GM19468 (cell line): ENCODE measurements around the gene ZRANB2.

Experiments
- ATAC-seq: cut with Tn5 transposase; IDR thresholded peaks from one replicate; pipeline ENCODE4 v1.9.1; 2021; ENCODE audit warnings: mild to moderate bottlenecking, moderate library complexity, moderate number of reproducible peaks; ENCODE audit not compliant: unreplicated experiment; ENCODE audit errors: extremely low read depth

ZRANB2 gene

DNA sequence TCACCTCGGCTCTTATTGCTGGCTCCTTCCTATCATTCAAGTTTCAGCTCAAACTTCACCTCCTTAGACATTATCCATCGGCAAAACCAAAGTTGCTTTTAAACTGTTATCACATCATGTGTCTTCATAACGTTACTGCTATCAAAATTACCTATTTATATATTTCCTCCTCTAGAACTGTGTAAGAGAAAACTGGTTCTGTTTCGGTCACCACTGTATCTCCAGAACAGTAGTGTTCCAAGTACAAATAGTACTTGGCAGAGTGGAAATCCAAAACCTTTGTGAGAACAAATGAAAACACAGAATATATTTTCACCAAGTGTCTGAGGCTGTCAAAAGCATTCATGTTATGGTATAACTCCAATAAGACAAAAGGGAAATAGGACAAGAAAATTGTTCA lies 9.1 kb downstream of the ZRANB2 start:
- ATAC-seq = no peak

DNA sequence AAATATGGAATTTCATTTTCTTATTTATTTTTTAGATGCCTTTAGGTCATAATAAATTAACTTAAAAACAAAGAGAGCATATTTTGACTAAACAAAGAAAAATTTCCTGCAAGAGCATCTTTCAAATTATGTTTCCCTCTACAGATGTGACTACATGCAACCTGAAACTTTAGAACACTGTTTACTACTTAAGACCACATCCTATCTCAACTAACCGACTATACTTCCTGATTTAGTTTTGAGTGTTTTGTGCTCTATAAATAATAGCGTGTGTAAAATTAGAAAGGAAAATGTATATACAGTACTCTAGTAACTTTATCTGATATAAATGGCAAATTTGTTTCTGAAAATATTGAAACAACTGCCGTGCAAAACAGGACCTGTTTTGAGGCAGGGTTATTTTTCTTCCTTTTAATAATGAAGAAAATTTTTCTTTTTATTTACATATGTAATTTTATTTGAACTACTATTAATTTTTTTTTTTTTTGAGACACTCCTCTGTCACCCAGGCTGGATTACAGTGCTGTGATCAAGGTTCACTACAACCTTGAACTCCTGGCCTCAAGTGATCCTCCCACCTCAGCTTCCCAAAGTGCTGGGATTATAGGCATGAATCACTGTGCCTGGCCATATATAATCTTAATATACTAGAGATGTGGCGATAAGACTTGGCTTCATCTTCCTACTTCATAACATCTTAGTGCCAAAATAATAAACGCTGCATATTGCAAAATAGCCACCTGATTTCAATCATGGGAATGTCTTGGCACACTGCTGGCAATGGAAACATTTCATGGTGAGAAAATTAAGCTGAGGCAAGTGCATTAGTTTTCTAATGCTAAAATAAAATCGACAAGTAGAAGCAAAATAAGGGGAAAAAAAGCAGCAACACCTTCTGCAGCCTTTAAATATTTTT lies 12.3 kb downstream of the ZRANB2 start:
- no peak for ATAC-seq

GRCh38 chr1:71054791-71055190 lies 26.0 kb downstream of the ZRANB2 start:
- ATAC-seq = no peak

- no peak for ATAC-seq
Measured at GRCh38 chr1:71054281-71054731, 26.5 kb downstream of the ZRANB2 start.

DNA sequence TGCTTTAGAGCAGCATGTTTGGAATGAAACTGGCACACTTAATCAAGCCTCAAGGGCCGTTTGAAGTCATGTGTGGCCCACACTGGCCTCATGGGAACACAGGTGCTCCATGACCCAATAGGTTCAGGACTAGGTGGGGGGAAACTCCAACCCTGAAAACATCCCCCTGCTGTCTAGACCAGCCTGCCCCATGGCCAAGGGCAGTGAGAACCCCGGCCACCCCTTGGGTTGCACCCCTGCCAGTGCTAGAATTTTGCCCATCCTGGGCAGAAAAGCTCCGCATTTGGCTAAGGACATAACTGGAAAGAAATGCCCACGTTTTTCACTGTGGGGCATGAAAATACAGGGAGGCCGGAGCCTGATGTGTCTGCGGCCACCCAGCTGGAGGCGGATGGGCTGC lies 27.1 kb downstream of the ZRANB2 start:
- ATAC-seq = no peak

- ATAC-seq = no peak
Measured at GRCh38 chr1:71053146-71053545, 27.7 kb downstream of the ZRANB2 start.

DNA sequence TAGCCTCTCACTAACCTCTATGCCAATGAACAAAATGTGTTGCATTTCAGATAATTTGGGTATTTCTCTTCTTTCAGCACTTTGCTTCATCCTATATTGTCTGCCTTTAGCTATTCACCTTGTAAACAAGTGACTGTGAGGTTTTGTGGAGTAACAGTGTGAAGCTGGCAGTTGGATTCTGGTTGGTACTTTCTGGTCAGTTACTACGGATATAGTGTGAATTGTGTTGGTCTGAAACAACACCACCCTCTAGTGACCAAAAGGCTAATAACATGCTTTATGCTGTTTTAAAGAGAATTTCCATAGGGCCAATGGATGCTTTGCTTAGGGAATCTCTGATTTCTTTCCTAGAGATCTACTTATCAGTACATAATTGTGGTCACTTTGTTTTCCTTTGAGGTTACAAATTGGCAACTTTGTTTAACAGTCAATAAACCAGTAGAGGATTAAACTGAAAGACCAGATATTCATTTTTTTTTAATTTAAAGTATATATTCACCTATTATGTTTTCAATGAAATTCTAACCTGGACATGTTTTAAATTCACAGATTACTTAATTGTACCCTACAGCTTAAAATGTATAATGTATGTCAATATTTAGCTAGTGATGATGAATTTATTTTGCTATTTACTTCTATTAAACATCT lies 30.8 kb downstream of the ZRANB2 start:
- peak; percentile 64 for ATAC-seq

DNA sequence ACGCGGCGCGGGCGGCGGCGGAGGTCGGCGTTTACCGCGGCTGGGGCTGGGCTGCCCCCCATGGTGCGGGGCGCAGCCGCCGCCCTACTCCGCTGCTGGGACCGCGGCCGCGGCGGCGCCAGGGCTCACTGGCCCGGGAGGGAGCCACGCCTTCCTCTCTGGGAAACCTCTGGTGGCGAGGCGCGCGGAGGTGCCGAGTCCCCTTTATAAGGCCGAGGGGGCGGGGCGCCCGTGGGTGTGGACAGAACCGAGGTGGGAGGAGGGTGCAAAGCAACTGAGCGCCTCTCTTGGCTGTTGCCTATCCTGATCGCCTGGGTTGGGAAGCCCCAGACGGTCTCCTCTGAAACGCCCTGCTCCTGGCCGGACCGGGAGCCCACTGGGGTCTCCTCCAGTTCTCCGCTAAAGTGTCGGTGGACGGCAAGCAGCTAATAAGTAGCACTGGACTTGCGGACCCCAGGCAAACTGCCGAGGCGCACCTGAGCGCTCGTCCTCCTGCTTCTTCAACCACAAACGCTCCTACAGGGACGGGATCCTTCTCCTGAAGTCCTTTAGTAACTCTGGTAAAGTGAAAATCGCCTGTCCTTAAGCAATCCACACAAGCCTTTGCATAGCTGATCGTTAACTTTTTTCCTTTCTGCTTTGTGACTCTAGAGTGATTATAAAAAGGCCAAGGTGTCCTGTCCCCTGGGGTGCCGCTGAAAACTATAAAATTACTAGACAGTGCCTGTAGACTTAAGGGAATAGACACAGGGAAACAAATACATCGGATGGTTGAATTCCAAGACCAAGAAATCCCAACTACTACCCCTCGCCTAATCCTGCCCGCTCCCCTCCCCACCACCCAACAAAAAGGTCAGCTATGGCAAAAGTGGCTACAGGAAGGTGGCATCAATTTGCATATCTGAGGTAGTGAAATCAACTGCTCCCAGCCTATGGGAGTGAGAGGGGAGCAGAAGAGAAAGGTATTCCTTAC lies 32.9 kb downstream of the ZRANB2 start, which contains the start of gene PTGER3:
Gene PTGER3, minus strand, starts transcription at position 182 of the 973 bp plus-strand sequence. CDS start 239 bp downstream, outside the sequence.
- ATAC-seq = no peak

DNA sequence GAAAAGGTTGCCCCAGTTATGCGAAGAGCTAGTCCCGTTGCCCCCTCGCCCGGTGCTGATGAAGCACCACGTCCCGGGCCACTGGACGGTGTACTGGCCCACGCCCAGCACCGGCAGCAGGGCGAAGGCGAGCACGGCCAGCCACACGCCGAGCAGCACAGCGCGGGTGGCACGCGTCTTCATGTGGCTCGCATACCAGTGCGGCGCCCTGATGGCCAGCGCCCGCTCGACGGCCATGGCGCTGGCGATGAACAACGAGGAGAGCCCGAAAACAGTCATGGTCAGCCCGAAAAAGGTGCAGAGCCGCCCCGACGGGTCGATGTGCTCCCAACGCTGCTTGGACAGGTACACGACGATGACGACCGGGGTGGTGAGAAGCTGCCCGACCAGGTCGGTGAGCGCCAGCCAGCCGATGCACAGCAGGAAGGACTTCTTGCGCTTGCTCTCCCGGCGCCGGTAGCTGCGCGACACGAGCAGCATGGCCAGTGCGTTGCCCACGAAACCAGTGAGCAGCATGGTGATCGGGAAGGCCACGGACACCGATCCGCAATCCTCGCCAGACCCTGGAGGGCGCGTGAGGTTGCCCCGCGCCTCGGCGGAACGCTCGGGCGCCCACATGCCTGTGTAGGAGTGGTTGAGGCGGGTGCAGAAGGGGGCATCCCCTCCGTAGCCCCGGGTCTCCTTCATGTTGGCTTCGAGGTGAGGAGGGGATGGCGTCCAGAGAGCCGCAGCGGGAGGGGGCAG lies 33.8 kb downstream of the ZRANB2 start:
- no peak for ATAC-seq

DNA sequence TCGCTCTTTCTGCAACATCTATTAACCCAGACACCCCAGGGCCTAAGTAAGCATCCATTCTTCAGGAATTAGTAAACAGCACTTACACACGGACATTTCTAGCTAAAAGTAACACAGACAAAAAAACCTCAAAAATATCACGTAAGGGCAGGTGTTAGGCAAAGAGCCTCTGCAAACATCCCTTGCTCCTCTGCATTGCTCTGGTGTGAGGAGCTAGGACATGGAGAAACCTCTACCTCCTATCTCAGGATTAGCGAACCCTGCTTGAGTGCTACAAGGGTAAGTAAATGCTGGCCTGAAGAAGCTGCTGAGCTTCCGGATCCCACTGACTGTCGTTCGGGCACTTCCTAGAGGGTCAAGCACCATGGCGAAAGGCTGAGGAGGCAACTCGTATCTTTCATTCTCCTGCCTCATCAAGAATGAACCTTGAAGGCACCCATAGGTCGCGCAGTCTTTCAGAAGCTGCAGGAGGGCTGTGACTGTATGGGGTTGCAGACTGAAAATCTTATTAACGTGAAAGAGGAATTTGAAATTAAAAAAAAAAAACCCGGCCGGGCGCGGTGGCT lies 35.3 kb downstream of the ZRANB2 start:
- ATAC-seq = no peak

DNA sequence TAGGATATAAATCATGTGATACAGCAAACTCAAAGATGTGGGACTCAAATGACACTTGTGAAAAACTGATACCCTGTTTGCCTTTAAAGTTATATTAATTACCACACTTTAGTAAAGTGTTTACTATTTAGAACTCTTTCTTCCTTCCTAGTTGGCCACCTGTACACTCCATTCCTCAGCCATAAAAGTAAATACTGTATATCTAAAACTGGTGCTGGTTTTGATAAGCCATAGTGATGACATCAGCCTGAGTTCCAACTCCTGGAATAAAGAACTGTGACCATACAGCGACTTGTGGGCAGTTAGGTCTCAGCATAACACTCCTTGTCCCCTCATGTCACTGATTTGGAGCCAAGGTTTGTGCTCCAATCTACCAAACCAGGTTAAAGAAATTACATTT lies 36.0 kb downstream of the ZRANB2 start:
- ATAC-seq = no peak

- ATAC-seq = no peak
Measured at GRCh38 chr1:71043065-71043464, 37.8 kb downstream of the ZRANB2 start.

GRCh38 chr1:71041806-71042205 lies 39.0 kb downstream of the ZRANB2 start:
- ATAC-seq = no peak

DNA sequence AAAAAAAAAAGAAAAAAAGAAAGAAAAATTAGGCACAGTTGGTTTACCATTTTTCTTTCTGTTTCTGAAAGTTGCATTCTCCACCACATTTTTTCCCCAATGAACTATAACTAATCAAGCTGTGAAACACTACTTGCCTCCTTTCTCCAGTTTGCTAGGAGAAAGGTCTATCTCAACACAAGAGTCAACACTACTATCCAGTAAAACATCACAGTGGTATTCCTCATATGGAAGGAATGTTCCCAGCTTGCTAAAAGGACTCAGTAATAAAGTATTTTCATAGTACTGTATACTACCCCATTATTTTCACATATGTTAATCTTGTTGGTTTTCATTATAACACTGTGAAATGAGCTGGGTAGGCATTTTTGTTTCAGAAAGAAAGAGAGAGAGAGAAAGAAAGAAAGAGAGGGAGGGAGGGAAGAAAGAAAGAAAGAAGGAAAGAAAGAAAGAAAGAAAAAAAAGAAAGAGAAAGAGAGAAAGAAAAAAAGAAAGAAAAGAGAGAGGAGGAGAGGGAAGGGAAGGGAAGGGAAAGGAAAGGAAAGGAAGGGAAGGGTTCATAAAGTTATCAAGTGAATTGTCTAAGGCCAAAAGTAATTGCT lies 41.1 kb downstream of the ZRANB2 start:
- no peak for ATAC-seq

DNA sequence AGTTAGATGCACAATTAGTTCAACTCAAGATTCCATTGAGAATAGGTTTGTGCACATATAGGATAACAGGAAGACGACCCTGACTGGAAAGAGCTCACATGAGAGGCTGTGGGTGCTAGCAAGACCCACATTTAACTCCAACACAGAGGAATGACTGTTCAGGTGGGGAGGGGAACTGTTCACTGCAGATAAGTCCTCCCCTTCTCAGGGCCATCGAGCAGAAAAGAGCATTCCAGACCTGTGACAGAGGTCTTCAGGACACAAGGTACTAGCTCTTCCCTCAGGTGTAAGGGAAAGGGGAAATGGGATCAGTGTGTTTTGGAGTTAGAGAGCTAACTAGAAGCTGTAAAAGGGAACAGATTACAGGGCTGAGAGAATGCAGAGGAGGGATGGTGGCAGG lies 41.9 kb downstream of the ZRANB2 start:
- no peak for ATAC-seq

DNA sequence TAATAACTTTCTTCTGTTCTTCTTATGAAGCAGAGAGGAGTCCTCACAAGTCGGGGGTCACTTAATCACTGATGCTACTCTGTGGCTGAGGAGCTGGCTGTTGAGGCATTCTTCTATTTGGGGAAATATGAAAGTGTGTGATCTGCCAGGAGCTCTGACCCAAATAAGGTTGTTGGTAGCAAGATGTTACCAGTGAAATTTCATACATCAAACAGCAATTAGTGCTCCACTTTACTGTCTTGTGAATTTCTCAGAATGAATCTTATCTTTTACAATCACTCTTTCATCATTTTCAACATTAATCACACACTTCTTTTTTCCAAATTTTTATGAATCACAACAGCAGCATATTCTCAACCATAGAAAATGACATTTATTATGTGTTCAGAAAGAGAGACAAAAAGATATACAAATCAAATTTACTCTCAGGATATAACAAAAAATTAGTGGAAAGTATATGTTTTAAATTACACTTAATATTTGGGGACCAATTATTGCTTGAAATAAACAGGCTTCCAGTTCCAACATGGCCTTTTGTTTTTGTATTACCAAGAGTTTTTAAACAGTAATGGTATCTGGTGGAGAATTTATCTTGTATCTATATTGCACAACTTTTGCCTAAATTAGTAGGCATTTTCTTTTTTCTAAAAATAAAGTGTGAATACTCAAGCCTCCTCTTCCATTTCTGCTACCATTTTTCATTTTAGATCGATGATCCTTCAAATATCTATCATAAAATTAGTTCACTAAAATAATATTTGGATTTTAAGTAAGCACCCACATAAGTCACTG lies 42.8 kb downstream of the ZRANB2 start:
- no peak for ATAC-seq

GRCh38 chr1:71037066-71037465 lies 43.8 kb downstream of the ZRANB2 start:
- no peak for ATAC-seq

DNA sequence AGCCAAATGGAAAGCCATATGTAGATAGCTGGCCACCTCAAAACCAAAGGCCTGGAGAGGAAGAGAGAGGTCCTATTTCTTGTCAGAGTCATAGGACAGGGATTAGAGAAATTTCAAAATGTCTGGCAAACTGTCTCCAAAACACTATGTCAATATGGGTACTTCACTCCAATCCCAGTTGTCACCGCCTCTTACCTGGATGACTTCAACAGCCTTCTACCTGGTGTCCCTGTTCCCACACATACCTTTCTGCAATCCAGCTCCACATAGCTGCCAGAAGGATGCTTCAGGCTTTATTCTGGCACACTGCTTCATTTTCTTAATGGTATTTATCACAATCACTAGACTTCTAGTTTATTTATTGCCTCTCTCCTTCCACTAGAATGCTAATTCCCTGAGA lies 47.7 kb downstream of the ZRANB2 start:
- ATAC-seq = no peak
